ENCODE measurements around the gene ITIH4. TPM values are rescaled to one million over a fixed set of nuclear protein-coding genes. Genes with fewer than 3 reads are reported as not detected.

The ITIH4 gene
- polyA plus RNA-seq, 6 donors from 2014 or later, result not detected

- peaks cover 0 to 5% (median 0%) of the 10 kb centered on the region in 3 donors for H3K4me1 Mint-ChIP-seq
- no peak for ATAC-seq (ENCODE audit: low read depth in 2 of 2)
- no peak for DNase-seq
- H3K27me3 Mint-ChIP-seq, result no peaks in the 10 kb centered on the region
- no peak overlapping the region for H3K4me3 Mint-ChIP-seq
- peak overlapping the region in 2 of 6 donors; percentile 53 to 81 for H3K27ac Mint-ChIP-seq
- peaks cover 4 to 12% of the 10 kb centered on the region in 2 donors for H3K36me3 Mint-ChIP-seq
- no peaks in the 10 kb centered on the region for H3K9me3 Mint-ChIP-seq
These were observed 6.0 kb upstream of the ITIH4 start for GRCh38 chr3:52836471-52836845.

DNA sequence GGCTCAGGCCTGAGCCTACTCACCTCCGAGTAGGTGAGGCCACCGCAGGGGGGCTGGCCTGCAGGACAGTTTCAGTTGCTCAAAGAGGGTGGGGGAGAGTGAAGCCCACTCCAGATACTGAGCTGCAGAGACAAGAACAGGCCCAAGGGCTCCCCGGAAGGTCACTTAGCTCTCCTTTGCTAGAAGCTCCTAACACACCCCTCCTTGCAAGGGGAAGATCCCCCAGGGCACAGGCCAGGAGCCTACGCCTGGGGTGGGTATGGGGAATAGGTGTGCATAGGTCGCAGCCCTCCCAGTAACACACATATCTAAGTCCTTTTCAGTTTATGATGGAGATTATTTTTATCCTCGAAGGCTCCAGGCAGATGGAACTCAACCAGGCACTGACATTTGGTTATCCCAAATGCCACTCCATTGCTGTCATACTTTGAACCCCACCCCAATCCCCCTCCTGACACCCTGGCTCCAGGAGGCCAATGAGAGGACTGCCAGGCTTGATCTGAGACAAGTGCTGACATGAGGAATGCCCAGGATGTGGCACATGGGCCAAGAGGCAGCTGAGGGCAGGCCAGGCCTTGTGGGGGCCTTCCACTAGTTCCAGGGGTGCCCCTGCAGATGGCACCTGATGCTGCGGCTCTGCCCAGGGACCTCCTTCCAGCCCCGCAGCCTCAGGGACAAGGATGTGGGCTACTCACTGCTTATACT is 5.4 kb upstream of the ITIH4 start:
- DNase-seq (no peak), ATAC-seq (ENCODE audit: low read depth in 2 of 2) (no peak)
- Mint-ChIP-seq H3K27me3 (no peaks in the 10 kb centered on the region), H3K9me3 (no peaks in the 10 kb centered on the region), H3K36me3 (peaks cover 4 to 8% of the 10 kb centered on the region in 2 donors), H3K4me3 (no peak overlapping the region), H3K4me1 (peaks cover 0 to 5% (median 0%) of the 10 kb centered on the region in 3 donors), H3K27ac (no peak overlapping the region)

DNA sequence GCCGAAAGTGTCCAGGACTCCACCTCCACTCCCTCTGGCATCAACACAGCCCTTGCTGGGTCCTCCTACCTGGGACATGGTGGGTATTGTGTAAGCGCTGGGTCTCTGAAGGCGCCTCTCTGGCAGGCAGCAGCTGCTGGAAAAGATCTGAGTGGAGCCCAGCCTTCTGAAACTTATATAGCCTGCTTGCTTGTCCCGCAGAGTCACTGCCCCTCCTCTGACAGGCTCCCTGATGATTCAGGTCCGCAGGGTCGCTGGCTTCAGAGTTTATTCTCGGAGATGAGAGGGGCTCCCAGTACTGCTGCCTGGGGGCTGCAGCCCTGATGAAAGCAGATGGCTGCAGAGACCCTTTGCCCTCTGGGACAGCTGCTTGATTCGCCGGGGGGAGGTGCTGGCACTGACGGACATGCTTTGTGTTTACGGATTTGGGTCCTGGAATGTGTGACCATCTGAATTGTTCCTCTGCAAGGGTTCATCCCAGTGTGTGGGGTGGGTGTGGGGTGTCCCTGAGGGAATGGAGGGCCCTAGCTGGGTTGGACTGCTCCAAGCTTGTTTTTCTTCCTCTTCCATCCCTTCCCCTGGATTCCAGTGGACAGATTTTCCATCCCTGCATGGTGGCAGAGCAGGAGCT is 4.5 kb upstream of the ITIH4 start, which contains the start of gene MUSTN1:
Gene MUSTN1, minus strand, starts transcription at position 149 of the 631 bp plus-strand sequence. Its CDS starts 71 bp downstream, at position 78.
- ATAC-seq (ENCODE audit: low read depth in 2 of 2) (no peak), DNase-seq (no peak)
- Mint-ChIP-seq H3K36me3 (peaks cover 3 to 4% of the 10 kb centered on the region in 2 donors), H3K27me3 (no peaks in the 10 kb centered on the region), H3K9me3 (no peaks in the 10 kb centered on the region), H3K27ac (peak within 1 kb of the TSS in 1 of 6 donors; percentile 82), H3K4me1 (peaks cover 0 to 5% (median 0%) of the 10 kb centered on the region in 3 donors), H3K4me3 (no peak within 1 kb of the TSS)

- no peak for ATAC-seq (ENCODE audit: low read depth in 2 of 2)
- H3K4me1 Mint-ChIP-seq, result no peaks in the 10 kb centered on the region
- no peaks in the 10 kb centered on the region for H3K9me3 Mint-ChIP-seq
- no peaks in the 10 kb centered on the region for H3K27me3 Mint-ChIP-seq
- no peak for DNase-seq
- no peak overlapping the region for H3K4me3 Mint-ChIP-seq
- H3K27ac Mint-ChIP-seq, result no peak overlapping the region
- peaks cover 0 to 4% of the 10 kb centered on the region in 2 donors for H3K36me3 Mint-ChIP-seq
These were observed 2.7 kb upstream of the ITIH4 start for GRCh38 chr3:52833202-52833601.

- DNase-seq, result no peak
- H3K4me1 Mint-ChIP-seq, result no peaks in the 10 kb centered on the region
- H3K36me3 Mint-ChIP-seq, result no peaks in the 10 kb centered on the region
- no peaks in the 10 kb centered on the region for H3K9me3 Mint-ChIP-seq
- no peak overlapping the region for H3K27ac Mint-ChIP-seq
- ATAC-seq (ENCODE audit: low read depth in 2 of 2), result no peak
- H3K27me3 Mint-ChIP-seq, result no peaks in the 10 kb centered on the region
- H3K4me3 Mint-ChIP-seq, result no peak overlapping the region
These were observed 1.2 kb upstream of the ITIH4 start for GRCh38 chr3:52831500-52832301.

DNA sequence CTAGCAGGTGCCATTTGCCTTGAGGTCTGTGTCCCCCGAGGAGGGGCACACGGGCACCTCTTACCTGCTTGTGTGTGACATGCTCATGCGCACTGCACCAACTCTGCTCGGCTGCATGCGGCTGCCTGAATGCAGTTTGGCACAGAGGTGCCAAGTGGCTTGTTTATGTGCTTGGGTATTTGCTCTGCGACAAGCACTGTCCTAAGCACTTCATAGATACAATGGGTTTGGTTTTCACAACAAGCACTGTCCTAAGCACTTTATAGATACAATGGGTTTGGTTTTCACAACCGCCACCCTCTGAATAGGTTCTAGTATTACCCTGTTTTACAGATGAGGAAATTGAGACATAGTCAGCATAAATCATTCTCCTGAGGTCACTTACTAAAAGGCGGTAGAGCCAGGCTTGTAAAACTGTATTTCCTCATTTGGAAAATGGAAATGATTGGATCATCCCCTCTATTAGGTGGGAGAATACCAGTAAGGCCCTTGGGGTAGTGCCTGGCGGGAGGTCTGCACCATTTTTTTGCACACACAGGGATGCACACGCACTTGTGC is 487 bp downstream of the ITIH4 start:
- DNase-seq (no peak), ATAC-seq (ENCODE audit: low read depth in 2 of 2) (no peak)
- H3K4me1 Mint-ChIP-seq, result no peaks in the 10 kb centered on the region
- H3K4me3 Mint-ChIP-seq, result no peak overlapping the region
- no peaks in the 10 kb centered on the region for H3K27me3 Mint-ChIP-seq
- H3K36me3 Mint-ChIP-seq, result no peaks in the 10 kb centered on the region
- H3K9me3 Mint-ChIP-seq, result no peaks in the 10 kb centered on the region
- H3K27ac Mint-ChIP-seq, result no peak overlapping the region

DNA sequence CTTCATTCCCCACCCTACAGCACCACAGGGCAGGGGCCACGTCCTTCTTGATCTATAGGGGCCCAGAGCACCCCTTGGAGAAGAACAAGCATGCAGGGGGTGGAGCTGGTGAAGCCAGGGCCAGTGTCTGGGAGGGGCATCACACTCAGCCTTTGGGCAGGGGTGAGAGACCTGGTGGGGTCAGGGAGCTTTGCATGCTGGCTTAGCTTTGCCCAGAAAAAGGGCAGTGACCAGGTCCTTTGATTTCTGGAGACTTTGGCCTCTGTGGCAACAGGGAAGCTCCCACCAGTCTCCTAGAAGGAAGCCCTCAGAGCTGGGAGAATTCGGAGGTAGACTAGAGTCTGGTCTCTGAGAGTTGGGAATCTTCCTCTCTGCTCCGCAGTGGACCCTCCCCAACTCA is 990 bp downstream of the ITIH4 start:
- H3K27ac Mint-ChIP-seq, result no peak overlapping the region
- H3K9me3 Mint-ChIP-seq, result no peaks in the 10 kb centered on the region
- H3K36me3 Mint-ChIP-seq, result no peaks in the 10 kb centered on the region
- no peaks in the 10 kb centered on the region for H3K27me3 Mint-ChIP-seq
- H3K4me1 Mint-ChIP-seq, result no peaks in the 10 kb centered on the region
- no peak overlapping the region for H3K4me3 Mint-ChIP-seq
- ATAC-seq (ENCODE audit: low read depth in 2 of 2), result no peak
- no peak for DNase-seq

DNA sequence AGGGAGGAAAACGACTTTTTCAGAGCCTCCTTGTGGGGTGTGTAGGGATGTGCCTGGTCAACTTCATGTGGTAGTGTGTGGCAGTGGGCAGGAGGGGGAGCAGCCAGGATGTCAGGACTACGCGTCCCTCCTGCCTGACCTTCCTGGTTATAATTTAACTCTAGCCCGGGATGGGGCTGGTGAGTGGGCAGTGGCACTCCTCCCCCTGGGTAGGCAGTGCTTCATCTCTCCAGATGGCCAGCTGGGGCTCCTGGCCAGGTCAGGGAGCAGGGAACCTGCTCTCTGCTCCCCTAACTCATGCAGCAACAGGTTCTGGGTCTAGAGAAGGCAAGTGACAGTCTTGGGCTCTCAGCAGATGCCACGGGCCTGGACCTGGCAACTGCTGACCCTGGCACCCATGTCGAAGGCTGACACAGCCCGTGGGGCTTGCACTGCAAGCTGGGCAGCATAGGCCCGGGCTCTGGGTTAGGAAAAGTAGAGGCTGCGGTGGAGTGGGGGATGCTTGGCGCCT is 2.6 kb downstream of the ITIH4 start:
- Mint-ChIP-seq H3K4me3 (no peak overlapping the region), H3K9me3 (no peaks in the 10 kb centered on the region), H3K27ac (no peak overlapping the region), H3K36me3 (no peaks in the 10 kb centered on the region), H3K27me3 (no peaks in the 10 kb centered on the region), H3K4me1 (no peaks in the 10 kb centered on the region)
- ATAC-seq (ENCODE audit: low read depth in 2 of 2), result no peak
- DNase-seq, result no peak

- H3K27me3 Mint-ChIP-seq, result no peaks in the 10 kb centered on the region
- H3K4me3 Mint-ChIP-seq, result no peak overlapping the region
- ATAC-seq (ENCODE audit: low read depth in 2 of 2), result no peak
- no peak for DNase-seq
- peak overlapping the region in 2 of 6 donors; percentile 15 to 53 for H3K27ac Mint-ChIP-seq
- H3K9me3 Mint-ChIP-seq, result no peaks in the 10 kb centered on the region
- no peaks in the 10 kb centered on the region for H3K4me1 Mint-ChIP-seq
- H3K36me3 Mint-ChIP-seq, result no peaks in the 10 kb centered on the region
These were observed 3.0 kb downstream of the ITIH4 start for GRCh38 chr3:52827441-52827840.

DNA sequence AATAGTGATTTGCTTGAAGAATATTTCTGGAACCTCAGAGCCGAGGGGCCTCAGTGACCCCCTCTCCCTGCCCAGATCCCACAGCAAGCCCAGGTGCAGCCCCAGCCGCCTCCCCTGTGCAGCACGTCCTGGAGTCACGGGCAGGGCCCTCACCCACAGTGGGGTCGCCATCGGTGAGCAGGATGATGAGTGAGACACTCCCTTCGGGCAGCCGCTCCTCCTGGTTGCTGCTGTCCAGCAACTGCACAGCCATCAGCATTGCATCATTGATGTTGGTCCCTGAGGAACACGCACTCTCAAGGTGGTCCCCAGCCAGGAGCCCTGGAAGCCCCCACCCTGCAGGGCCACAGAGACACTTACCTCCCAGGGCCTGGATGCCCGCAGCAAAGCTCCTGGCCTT is 6.4 kb downstream of the ITIH4 start:
- no peaks in the 10 kb centered on the region for H3K36me3 Mint-ChIP-seq
- no peaks in the 10 kb centered on the region for H3K4me1 Mint-ChIP-seq
- no peak overlapping the region for H3K4me3 Mint-ChIP-seq
- H3K27me3 Mint-ChIP-seq, result no peaks in the 10 kb centered on the region
- no peaks in the 10 kb centered on the region for H3K9me3 Mint-ChIP-seq
- H3K27ac Mint-ChIP-seq, result no peak overlapping the region
- ATAC-seq (ENCODE audit: low read depth in 2 of 2) (no peak), DNase-seq (no peak)

DNA sequence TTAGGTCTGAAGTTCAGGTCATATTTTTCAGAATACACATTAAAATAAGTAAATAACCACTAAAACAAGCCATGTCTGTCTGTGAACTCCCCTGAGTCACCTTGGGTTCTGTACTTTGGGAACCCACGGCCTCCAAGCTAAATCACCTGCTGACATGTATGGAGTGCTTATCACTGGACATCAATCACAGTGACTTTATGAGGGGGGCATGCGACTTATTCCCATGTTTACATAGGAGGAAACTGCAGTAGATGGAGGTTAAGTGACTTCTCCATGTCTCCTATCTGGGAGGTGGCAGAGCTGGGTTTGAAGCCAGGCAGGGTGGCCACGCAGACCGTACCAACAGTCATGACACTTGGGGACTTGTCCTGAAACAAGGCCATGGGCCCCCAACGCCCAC is 8.1 kb downstream of the ITIH4 start:
- DNase-seq (no peak), ATAC-seq (ENCODE audit: low read depth in 2 of 2) (no peak)
- H3K27me3 Mint-ChIP-seq, result no peaks in the 10 kb centered on the region
- H3K4me1 Mint-ChIP-seq, result no peaks in the 10 kb centered on the region
- no peaks in the 10 kb centered on the region for H3K36me3 Mint-ChIP-seq
- H3K27ac Mint-ChIP-seq, result no peak overlapping the region
- no peak overlapping the region for H3K4me3 Mint-ChIP-seq
- H3K9me3 Mint-ChIP-seq, result no peaks in the 10 kb centered on the region

DNA sequence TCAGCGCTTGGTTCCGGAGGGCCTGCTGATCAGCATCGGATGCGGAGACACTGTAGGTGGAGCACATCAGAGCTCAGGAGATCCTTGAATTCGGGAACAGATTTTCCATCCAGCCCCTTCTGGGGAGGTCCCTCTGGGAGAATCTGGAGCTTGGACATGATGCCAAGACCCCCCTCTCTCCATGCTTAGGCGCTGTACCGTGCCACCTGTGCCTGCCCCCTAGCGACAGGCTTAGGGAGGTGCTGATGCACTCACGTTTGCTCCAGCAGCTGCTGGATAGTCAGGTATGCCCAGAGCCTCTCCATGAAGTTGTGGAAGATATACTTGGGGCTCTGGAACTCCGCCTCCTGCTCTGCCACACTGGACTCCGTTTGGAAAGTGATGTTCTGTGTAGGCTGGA is 9.7 kb downstream of the ITIH4 start:
- H3K4me3 Mint-ChIP-seq, result no peak overlapping the region
- H3K27me3 Mint-ChIP-seq, result no peaks in the 10 kb centered on the region
- no peaks in the 10 kb centered on the region for H3K4me1 Mint-ChIP-seq
- H3K9me3 Mint-ChIP-seq, result no peaks in the 10 kb centered on the region
- DNase-seq (no peak), ATAC-seq (ENCODE audit: low read depth in 2 of 2) (peak in 1 of 2 donors; percentile 28)
- peak overlapping the region in 1 of 6 donors; percentile 47 for H3K27ac Mint-ChIP-seq
- H3K36me3 Mint-ChIP-seq, result no peaks in the 10 kb centered on the region

DNA sequence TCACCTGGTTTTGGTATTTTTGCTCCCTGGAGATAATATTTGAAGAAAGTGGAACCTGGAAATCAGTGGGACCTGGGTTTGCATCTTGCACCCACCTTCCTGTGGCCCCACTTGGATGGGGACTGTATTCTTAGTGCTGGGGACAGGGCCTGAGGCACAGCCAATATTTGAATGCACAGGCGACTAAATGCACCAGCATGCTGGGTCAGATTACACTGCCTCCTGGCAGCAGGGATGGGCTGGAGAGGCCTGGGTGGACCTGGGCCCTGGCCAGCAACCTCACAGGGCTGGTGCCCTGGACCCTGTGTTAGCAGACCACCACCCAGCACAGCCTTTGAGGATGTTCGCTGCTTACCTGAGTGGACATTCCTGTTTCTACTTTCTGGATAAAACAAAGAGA is 10.5 kb downstream of the ITIH4 start:
- Mint-ChIP-seq H3K4me3 (no peak overlapping the region), H3K27me3 (no peaks in the 10 kb centered on the region), H3K27ac (peak overlapping the region in 1 of 6 donors; percentile 37), H3K9me3 (no peaks in the 10 kb centered on the region), H3K4me1 (no peaks in the 10 kb centered on the region), H3K36me3 (no peaks in the 10 kb centered on the region)
- DNase-seq (no peak), ATAC-seq (ENCODE audit: low read depth in 2 of 2) (no peak)

Measured in naive B cell (primary cell).